ENCODE data around the gene PDE4D.

Gene PDE4D

DNA sequence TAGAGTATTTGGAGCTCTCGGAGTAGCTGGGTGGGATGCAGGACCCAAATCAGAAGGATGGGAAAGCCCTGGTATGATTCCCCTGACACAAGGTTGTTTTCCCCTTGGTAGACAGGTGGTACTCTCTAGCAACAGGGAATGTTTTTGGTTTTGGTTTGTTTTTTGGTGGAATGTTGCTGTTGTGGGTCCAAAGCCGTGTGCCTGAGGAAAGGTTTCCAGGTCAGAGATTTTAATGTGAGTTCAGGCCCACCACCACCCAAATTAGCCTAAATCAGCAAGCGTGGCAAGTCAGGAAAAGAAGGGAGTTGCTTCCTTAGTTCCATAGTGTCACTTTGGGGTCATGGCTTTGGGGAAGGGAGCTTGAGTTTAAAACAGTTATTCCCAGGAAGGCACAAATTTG lies 925.2 kb downstream of the PDE4D start:
- H2AFZ ChIP-seq (ENCODE audit: low read length), result no peak overlapping the region
- no peaks in the 10 kb centered on the region for H3K79me2 ChIP-seq (ENCODE audit: low read length)
- TF ChIP-seq EZH2 (optimal IDR thresholded peaks at IDR 0.05; ENCODE audit: low read depth, low read length) (no peak), EZH2phosphoT487 (IDR thresholded peaks at IDR 0.05; ENCODE audit: low read length) (no peak)
- TF ChIP-seq, protein P1, sequence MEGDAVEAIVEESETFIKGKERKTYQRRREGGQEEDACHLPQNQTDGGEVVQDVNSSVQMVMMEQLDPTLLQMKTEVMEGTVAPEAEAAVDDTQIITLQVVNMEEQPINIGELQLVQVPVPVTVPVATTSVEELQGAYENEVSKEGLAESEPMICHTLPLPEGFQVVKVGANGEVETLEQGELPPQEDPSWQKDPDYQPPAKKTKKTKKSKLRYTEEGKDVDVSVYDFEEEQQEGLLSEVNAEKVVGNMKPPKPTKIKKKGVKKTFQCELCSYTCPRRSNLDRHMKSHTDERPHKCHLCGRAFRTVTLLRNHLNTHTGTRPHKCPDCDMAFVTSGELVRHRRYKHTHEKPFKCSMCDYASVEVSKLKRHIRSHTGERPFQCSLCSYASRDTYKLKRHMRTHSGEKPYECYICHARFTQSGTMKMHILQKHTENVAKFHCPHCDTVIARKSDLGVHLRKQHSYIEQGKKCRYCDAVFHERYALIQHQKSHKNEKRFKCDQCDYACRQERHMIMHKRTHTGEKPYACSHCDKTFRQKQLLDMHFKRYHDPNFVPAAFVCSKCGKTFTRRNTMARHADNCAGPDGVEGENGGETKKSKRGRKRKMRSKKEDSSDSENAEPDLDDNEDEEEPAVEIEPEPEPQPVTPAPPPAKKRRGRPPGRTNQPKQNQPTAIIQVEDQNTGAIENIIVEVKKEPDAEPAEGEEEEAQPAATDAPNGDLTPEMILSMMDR (IDR thresholded peaks at IDR 0.05; ENCODE audit: low read length), result no peak
- H3K9me2 ChIP-seq (replicated peaks; ENCODE audit: insufficient read depth, low read length), result no peaks in the 10 kb centered on the region
- H3K4me2 ChIP-seq (ENCODE audit: low read depth, low read length), result no peak overlapping the region
- no peak overlapping the region for H3K9ac ChIP-seq (ENCODE audit: low read length)
- no peaks in the 10 kb centered on the region for H4K20me1 ChIP-seq (ENCODE audit: insufficient read depth, low read length)
- no peak overlapping the region for H3K4me3 ChIP-seq (ENCODE audit: low read length)
- no peaks in the 10 kb centered on the region for H3K36me3 ChIP-seq (replicated peaks; ENCODE audit: insufficient read depth, low read length)
- no peaks in the 10 kb centered on the region for H3K27me3 ChIP-seq (replicated peaks; ENCODE audit: insufficient read depth, low read length)
- no peaks in the 10 kb centered on the region for H3K4me1 ChIP-seq (ENCODE audit: low read length)
- no peaks in the 10 kb centered on the region for H3F3A ChIP-seq (ENCODE audit: insufficient read depth, low read length)
- no peak overlapping the region for H3K27ac ChIP-seq (ENCODE audit: low read length)
- no peak for DNase-seq
- H3K9me3 ChIP-seq (replicated peaks; ENCODE audit: insufficient read depth, low read length), result no peaks in the 10 kb centered on the region

- DNase-seq, result no peak
- H3K4me2 ChIP-seq (ENCODE audit: low read depth, low read length), result no peak overlapping the region
These were observed 925.8 kb downstream of the PDE4D start for GRCh38 chr5:58967597-58968281.

DNA sequence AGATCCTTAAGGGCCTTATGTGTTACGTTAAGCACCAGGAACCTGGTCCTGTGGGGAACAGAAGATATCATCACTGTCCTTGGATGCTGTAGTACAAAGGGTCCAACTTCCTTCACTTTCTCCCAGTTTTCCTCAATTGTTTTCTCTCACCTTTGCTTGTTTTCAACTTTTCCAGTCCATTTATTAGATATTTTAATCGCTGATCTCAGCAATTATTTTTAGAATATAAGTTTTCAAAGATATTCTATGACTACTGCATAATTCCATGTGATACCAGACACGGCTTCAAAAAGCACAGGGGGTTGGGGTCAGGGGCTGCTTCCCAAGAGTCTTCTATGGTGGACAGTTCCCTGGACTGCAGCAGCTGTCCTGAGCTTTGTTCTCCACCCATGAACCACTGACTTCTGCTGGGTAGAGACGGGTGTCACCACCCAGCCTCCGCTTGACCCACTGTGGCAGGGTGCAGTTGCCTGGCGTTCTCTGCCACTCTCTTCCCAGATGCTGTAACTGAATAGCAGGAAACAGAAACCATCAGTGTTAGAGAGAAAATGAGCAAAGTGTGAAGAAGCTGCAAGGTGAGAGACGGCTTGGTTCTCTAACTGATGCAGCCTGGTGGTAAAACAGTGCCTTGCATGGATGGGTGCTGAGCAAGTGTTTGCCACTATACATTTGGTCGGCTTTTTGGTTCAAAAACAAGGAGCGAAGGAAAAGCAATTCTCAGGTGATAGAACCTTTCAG lies 927.7 kb downstream of the PDE4D start:
- H3K27ac ChIP-seq (ENCODE audit: low read length), result no peak overlapping the region
- no peak overlapping the region for H3K9ac ChIP-seq (ENCODE audit: low read length)
- DNase-seq, result no peak
- H3K79me2 ChIP-seq (ENCODE audit: low read length), result no peaks in the 10 kb centered on the region
- H3K9me3 ChIP-seq (replicated peaks; ENCODE audit: insufficient read depth, low read length), result no peaks in the 10 kb centered on the region
- no peak overlapping the region for H3K4me2 ChIP-seq (ENCODE audit: low read depth, low read length)
- no peaks in the 10 kb centered on the region for H4K20me1 ChIP-seq (ENCODE audit: insufficient read depth, low read length)
- H3K27me3 ChIP-seq (replicated peaks; ENCODE audit: insufficient read depth, low read length), result no peaks in the 10 kb centered on the region
- TF ChIP-seq, protein P1 (IDR thresholded peaks at IDR 0.05; ENCODE audit: low read length), result no peak
- TF ChIP-seq EZH2 (optimal IDR thresholded peaks at IDR 0.05; ENCODE audit: low read depth, low read length), result no peak
- TF ChIP-seq EZH2phosphoT487 (IDR thresholded peaks at IDR 0.05; ENCODE audit: low read length), result no peak
- no peaks in the 10 kb centered on the region for H3K36me3 ChIP-seq (replicated peaks; ENCODE audit: insufficient read depth, low read length)
- H3K4me3 ChIP-seq (ENCODE audit: low read length), result no peak overlapping the region
- H3F3A ChIP-seq (ENCODE audit: insufficient read depth, low read length), result no peaks in the 10 kb centered on the region
- H3K9me2 ChIP-seq (replicated peaks; ENCODE audit: insufficient read depth, low read length), result no peaks in the 10 kb centered on the region
- no peak overlapping the region for H2AFZ ChIP-seq (ENCODE audit: low read length)
- no peaks in the 10 kb centered on the region for H3K4me1 ChIP-seq (ENCODE audit: low read length)

More at GRCh38 chr5:58967597-58968281, 925.8 kb downstream of the PDE4D start:
- no peaks in the 10 kb centered on the region for H3K9me2 ChIP-seq (replicated peaks; ENCODE audit: insufficient read depth, low read length)
- no peaks in the 10 kb centered on the region for H3F3A ChIP-seq (ENCODE audit: insufficient read depth, low read length)
- TF ChIP-seq, protein P1 (IDR thresholded peaks at IDR 0.05; ENCODE audit: low read length), result no peak
- TF ChIP-seq EZH2phosphoT487 (IDR thresholded peaks at IDR 0.05; ENCODE audit: low read length) (no peak), EZH2 (optimal IDR thresholded peaks at IDR 0.05; ENCODE audit: low read depth, low read length) (no peak)
- no peaks in the 10 kb centered on the region for H3K36me3 ChIP-seq (replicated peaks; ENCODE audit: insufficient read depth, low read length)
- H2AFZ ChIP-seq (ENCODE audit: low read length), result no peak overlapping the region
- H3K27me3 ChIP-seq (replicated peaks; ENCODE audit: insufficient read depth, low read length), result no peaks in the 10 kb centered on the region
- no peak overlapping the region for H3K4me3 ChIP-seq (ENCODE audit: low read length)
- no peaks in the 10 kb centered on the region for H3K4me1 ChIP-seq (ENCODE audit: low read length)
- no peak overlapping the region for H3K9ac ChIP-seq (ENCODE audit: low read length)
- H3K79me2 ChIP-seq (ENCODE audit: low read length), result no peaks in the 10 kb centered on the region
- H4K20me1 ChIP-seq (ENCODE audit: insufficient read depth, low read length), result no peaks in the 10 kb centered on the region
- no peak overlapping the region for H3K27ac ChIP-seq (ENCODE audit: low read length)
- H3K9me3 ChIP-seq (replicated peaks; ENCODE audit: insufficient read depth, low read length), result no peaks in the 10 kb centered on the region

Data from MM.1S (cell line).